Mucosa of stomach (tissue), 1 donor: ENCODE measurements around the gene RSRC1.

ENCODE experiments used
- H3K27me3 ChIP-seq: one replicate; pipeline ENCODE4 v1.7.0; 2013; ENCODE audit warnings: mild to moderate bottlenecking, low read length; ENCODE audit not compliant: control insufficient read depth, insufficient read depth
- H3K36me3 ChIP-seq: one replicate; pipeline ENCODE4 v1.7.0; 2013; ENCODE audit warnings: low read length; ENCODE audit not compliant: control insufficient read depth, insufficient read depth
- H3K4me1 ChIP-seq: one replicate; pipeline ENCODE4 v1.7.0; 2013; ENCODE audit warnings: mild to moderate bottlenecking, low read length; ENCODE audit not compliant: control insufficient read depth, insufficient read depth
- H3K4me3 ChIP-seq: one replicate; pipeline ENCODE4 v1.7.0; 2013; ENCODE audit warnings: low read length
- H3K9ac ChIP-seq: one replicate; pipeline ENCODE4 v1.7.0; 2013; ENCODE audit warnings: mild to moderate bottlenecking, low read length, moderate library complexity
- H3K9me3 ChIP-seq: one replicate; pipeline ENCODE4 v1.7.0; 2013; ENCODE audit warnings: mild to moderate bottlenecking, low read length, moderate library complexity; ENCODE audit not compliant: control insufficient read depth
- donor health status: Pancreatic carcinoma.

RSRC1 gene

DNA sequence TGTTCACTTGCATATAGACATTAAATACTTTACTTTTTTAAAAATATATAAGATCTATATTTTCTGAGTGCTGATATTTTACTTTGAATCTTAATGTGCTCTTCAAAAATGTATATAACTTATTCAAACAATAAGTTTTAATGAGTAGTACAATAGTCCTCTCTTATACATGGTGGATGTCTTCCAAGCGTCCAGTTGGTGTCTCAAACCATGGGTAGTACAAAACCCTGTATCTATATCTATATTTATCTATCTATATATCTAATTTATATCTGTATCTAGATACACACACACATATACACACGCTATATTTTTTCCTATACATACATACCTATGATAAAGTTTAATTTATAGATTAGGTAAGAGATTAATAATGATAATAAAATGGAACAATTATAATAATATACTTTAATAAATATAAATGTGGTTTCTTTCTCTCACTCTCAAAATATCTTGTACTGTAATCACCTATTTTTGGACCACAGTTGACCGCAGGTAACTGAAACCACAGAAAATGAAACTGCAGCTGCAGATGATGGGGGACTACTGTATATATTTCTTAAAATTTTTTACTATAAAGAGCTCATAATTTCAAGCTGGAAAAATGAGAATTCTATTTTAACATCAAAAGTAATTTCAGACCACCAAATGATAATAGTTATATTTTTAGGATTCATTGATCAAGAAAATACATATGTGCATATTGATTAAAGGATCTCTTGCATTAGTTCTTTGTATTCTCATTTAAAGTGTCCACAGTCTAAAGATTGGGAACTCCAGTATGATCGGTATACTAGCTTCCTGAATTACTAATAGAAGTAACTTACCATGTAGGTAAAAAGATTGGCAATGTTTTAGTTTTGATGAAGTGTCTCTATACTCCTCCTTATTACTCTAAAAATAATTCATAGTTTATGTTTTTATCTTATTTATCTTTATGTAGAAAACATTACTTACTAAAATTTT is 246.0 kb downstream of the RSRC1 start:
- H3K36me3 ChIP-seq = no peaks in the 10 kb centered on the region

GRCh38 chr3:158359339-158359738 is 249.4 kb downstream of the RSRC1 start:
- Histone ChIP-seq H3K27me3 (no peaks in the 10 kb centered on the region), H3K4me1 (no peaks in the 10 kb centered on the region), H3K36me3 (no peaks in the 10 kb centered on the region), H3K4me3 (no peak overlapping the region), H3K9me3 (no peaks in the 10 kb centered on the region), H3K9ac (no peak overlapping the region)

More for the DNA sequence above, 246.0 kb downstream of the RSRC1 start:
- Histone ChIP-seq H3K4me1 (no peaks in the 10 kb centered on the region), H3K27me3 (no peaks in the 10 kb centered on the region), H3K4me3 (no peak overlapping the region), H3K9me3 (no peaks in the 10 kb centered on the region), H3K9ac (no peak overlapping the region)

- Histone ChIP-seq H3K4me1 (no peaks in the 10 kb centered on the region), H3K36me3 (no peaks in the 10 kb centered on the region), H3K4me3 (no peak overlapping the region), H3K9ac (no peak overlapping the region), H3K9me3 (no peaks in the 10 kb centered on the region), H3K27me3 (no peaks in the 10 kb centered on the region)
Observed at GRCh38 chr3:158360756-158361448, 251.0 kb downstream of the RSRC1 start.

DNA sequence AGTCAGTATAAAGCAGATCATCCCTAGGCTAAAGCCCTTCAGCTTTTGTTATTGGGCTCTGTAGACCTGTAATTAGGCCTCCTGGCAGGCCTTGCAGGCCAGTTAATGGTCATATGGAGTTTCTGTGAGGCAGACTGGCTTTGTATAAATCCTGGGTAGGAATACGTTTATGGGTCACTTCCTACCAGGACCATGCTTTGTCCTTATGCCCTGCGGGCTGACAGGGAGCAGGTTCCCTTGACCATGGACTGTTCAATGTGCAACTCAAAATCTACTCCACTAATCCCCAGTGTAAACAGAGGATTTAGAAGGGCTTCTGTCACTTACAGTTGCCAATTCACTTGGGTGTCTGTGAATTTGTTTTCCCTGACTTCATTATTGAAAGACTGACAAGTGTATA is 258.4 kb downstream of the RSRC1 start:
- H3K27me3 ChIP-seq = no peaks in the 10 kb centered on the region
- H3K4me3 ChIP-seq = no peak overlapping the region
- H3K9me3 ChIP-seq = no peaks in the 10 kb centered on the region
- H3K36me3 ChIP-seq = no peaks in the 10 kb centered on the region
- H3K4me1 ChIP-seq = no peaks in the 10 kb centered on the region
- no peak overlapping the region for H3K9ac ChIP-seq

GRCh38 chr3:158369279-158369678 is 259.4 kb downstream of the RSRC1 start:
- Histone ChIP-seq H3K9ac (no peak overlapping the region), H3K4me1 (no peaks in the 10 kb centered on the region)

DNA sequence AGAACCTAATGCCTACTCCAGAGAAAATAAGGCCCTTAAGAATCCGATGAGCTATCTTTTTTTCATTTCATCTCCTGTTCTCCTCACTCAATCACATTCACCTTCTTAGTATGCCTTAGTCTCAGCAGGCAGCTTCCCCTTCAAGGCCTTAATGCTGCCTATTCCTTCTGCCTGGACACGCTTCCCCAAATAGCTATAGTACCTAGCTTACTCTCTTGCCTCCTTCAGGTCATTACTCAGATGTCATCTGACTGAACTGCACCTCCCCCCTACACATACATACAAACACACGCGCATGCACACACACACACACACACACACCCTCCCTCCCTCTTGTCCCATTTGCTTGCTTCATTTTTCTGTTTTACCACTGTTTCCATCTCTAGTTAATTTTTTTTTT is 269.6 kb downstream of the RSRC1 start:
- Histone ChIP-seq H3K36me3 (no peaks in the 10 kb centered on the region), H3K27me3 (no peaks in the 10 kb centered on the region), H3K4me1 (no peaks in the 10 kb centered on the region), H3K9ac (no peak overlapping the region), H3K9me3 (no peaks in the 10 kb centered on the region), H3K4me3 (no peak overlapping the region)

More at GRCh38 chr3:158369279-158369678, 259.4 kb downstream of the RSRC1 start:
- no peaks in the 10 kb centered on the region for H3K9me3 ChIP-seq
- H3K4me3 ChIP-seq = no peak overlapping the region
- H3K27me3 ChIP-seq = no peaks in the 10 kb centered on the region
- H3K36me3 ChIP-seq = no peaks in the 10 kb centered on the region

DNA sequence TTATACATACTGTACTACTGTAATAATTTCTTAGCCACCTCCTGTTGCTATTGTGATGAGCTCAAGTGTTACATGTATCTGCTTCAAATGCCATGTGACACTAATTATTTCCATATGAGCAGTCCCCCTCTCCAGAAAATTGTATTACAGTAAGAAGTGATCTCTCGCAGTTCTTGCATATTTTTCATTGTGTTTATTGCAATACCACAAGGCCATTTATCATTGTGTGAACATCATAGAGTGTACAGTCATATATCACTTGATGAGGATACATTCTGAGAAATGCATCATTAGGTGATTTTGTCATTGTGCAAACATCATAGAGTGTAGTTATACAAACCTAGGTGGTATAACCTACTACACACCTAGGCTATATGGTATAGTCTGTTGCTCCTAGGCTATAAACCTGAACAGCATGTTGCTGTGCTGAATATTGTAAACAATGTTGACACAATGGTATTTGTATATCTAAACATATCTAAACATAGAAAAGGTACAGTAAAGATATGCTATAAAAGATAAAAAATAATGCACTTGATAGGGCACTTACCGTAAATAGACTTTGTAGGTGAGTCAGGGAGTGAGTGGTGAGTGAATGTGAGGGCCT is 271.5 kb downstream of the RSRC1 start:
- Histone ChIP-seq H3K27me3 (no peaks in the 10 kb centered on the region), H3K36me3 (no peaks in the 10 kb centered on the region), H3K4me1 (no peaks in the 10 kb centered on the region), H3K9me3 (no peaks in the 10 kb centered on the region), H3K4me3 (no peak overlapping the region), H3K9ac (no peak overlapping the region)

- Histone ChIP-seq H3K9ac (no peak overlapping the region), H3K27me3 (no peaks in the 10 kb centered on the region), H3K4me1 (no peaks in the 10 kb centered on the region), H3K9me3 (no peaks in the 10 kb centered on the region), H3K4me3 (no peak overlapping the region), H3K36me3 (no peaks in the 10 kb centered on the region)
Observed at GRCh38 chr3:158382479-158382878, 272.6 kb downstream of the RSRC1 start.

DNA sequence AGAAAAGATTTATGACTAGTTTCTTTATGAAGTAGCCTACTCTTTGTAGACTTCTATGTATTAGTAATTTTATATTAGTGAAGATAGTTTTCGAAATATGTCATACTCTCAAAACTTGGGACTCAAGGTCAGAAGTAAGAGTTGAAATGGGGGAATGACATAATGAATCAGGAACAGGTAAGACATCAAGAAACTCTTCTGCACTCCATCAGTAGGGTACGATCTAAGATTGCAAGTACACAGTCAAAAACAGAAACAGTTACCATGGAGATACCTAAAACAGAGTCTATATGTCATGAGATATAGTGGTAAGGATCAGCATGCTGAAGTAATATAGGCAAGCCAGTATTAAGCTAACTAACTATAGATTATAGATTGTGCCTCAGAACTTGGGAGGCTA is 274.1 kb downstream of the RSRC1 start:
- no peaks in the 10 kb centered on the region for H3K9me3 ChIP-seq
- H3K4me3 ChIP-seq = no peak overlapping the region
- no peaks in the 10 kb centered on the region for H3K36me3 ChIP-seq
- H3K27me3 ChIP-seq = no peaks in the 10 kb centered on the region
- no peaks in the 10 kb centered on the region for H3K4me1 ChIP-seq
- no peak overlapping the region for H3K9ac ChIP-seq

DNA sequence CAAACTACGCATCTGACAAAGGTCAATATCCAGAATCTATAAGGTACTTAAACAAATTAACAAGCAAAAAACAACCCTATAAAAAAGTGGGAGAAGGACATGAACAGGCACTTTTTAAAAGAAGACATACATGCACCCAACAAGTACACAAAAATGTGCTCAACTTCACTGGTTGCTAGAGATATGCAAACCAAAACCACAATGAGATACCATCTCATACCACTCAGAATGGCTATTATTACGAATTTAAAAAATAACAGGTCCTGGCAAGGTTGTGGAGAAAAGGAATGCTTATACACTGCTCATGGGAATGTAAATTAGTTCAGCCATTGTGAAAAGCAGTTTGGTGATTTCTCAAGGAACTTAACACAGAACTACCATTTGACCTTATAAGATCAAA is 285.5 kb downstream of the RSRC1 start:
- H3K36me3 ChIP-seq = no peaks in the 10 kb centered on the region
- no peak overlapping the region for H3K4me3 ChIP-seq
- H3K9me3 ChIP-seq = no peaks in the 10 kb centered on the region
- no peaks in the 10 kb centered on the region for H3K4me1 ChIP-seq
- H3K9ac ChIP-seq = no peak overlapping the region
- H3K27me3 ChIP-seq = no peaks in the 10 kb centered on the region

DNA sequence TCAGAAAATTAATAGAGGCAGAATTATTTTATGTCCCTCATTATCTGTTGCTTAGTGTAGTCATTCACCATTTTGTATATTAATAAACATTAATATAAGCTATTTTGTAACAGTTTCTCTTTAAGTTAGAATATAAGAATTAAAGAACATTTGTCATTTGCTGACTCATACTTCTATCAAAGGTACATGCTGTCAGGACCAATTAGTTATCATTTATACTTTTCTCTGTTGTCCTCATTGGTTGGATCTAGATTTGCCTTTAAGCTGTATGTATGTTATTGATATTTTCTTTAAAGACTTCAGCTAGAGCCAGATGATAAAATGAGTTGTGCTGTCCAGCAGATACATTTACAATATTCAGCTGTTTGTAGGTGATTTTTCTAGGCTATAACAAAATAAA is 292.7 kb downstream of the RSRC1 start:
- Histone ChIP-seq H3K4me1 (no peaks in the 10 kb centered on the region), H3K27me3 (no peaks in the 10 kb centered on the region), H3K36me3 (no peaks in the 10 kb centered on the region), H3K9me3 (no peaks in the 10 kb centered on the region), H3K9ac (no peak overlapping the region), H3K4me3 (no peak overlapping the region)

GRCh38 chr3:158403013-158403412 is 293.1 kb downstream of the RSRC1 start:
- no peaks in the 10 kb centered on the region for H3K27me3 ChIP-seq
- H3K4me1 ChIP-seq = no peaks in the 10 kb centered on the region
- H3K4me3 ChIP-seq = no peak overlapping the region
- H3K9me3 ChIP-seq = no peaks in the 10 kb centered on the region
- H3K36me3 ChIP-seq = no peaks in the 10 kb centered on the region
- no peak overlapping the region for H3K9ac ChIP-seq
